Activated gamma-delta T cell (primary cell): ENCODE data around the gene EIPR1.

Experiments
- DNase-seq: peaks from one replicate; lab custom pipeline; 2025; lab: John Stamatoyannopoulos, UW

The EIPR1 gene

GRCh38 chr2:3267869-3268704 is 109.5 kb downstream of the EIPR1 start:
- DNase-seq: no peak

- no peak for DNase-seq
These were observed 110.4 kb downstream of the EIPR1 start for GRCh38 chr2:3266925-3267867.

- DNase-seq: no peak
These were observed 111.4 kb downstream of the EIPR1 start for GRCh38 chr2:3265981-3266924.

GRCh38 chr2:3265471-3265870 is 112.1 kb downstream of the EIPR1 start:
- DNase-seq: no peak

- no peak for DNase-seq
These were observed 113.4 kb downstream of the EIPR1 start for GRCh38 chr2:3264010-3264744.

GRCh38 chr2:3263487-3263886 is 114.1 kb downstream of the EIPR1 start:
- no peak for DNase-seq

- DNase-seq: no peak
These were observed 114.9 kb downstream of the EIPR1 start for GRCh38 chr2:3262437-3263388.

GRCh38 chr2:3261511-3261910 is 116.1 kb downstream of the EIPR1 start:
- no peak for DNase-seq

- DNase-seq: no peak
These were observed 116.7 kb downstream of the EIPR1 start for GRCh38 chr2:3260959-3261358.

GRCh38 chr2:3257826-3258225 is 119.8 kb downstream of the EIPR1 start:
- no peak for DNase-seq

- DNase-seq: no peak
These were observed 120.5 kb downstream of the EIPR1 start for GRCh38 chr2:3257166-3257565.

GRCh38 chr2:3256605-3257004 is 121.0 kb downstream of the EIPR1 start:
- no peak for DNase-seq

GRCh38 chr2:3256157-3256556 is 121.5 kb downstream of the EIPR1 start:
- DNase-seq: no peak

- no peak for DNase-seq
These were observed 123.1 kb downstream of the EIPR1 start for GRCh38 chr2:3254442-3254941.

GRCh38 chr2:3253913-3254441 is 123.6 kb downstream of the EIPR1 start:
- DNase-seq: no peak

GRCh38 chr2:3251946-3252345 is 125.7 kb downstream of the EIPR1 start:
- DNase-seq: no peak

- no peak for DNase-seq
These were observed 128.1 kb downstream of the EIPR1 start for GRCh38 chr2:3249476-3249962.

GRCh38 chr2:3248754-3249475 is 128.7 kb downstream of the EIPR1 start:
- no peak for DNase-seq
